Posterior cingulate gyrus (tissue), 11 donors: ENCODE data around the gene EMSY.
A peak's percentile ranks its signal among the peaks of the same experiment; 100 is the strongest.
"Not testable (repeated sequence)": the region's sequence is repeated elsewhere in the genome, so short reads cannot be mapped to it uniquely, and the experiment has no call there.

ENCODE experiments used
- DNase-seq, 10 donors: peaks; one replicate each; pipeline versions ENCODE4 v3.0.0 to v3.0.0-alpha.2; 2020 to 2021; ENCODE audit warnings: mixed read lengths in 3 of 10
- intact Hi-C: fragments of 100-400 bp; cut with DNase I; formaldehyde crosslinking; loops from one replicate; pipeline ENCODE4 v1.15.1; 2023

The EMSY gene

GRCh38 chr11:76559346-76559745, 114.5 kb downstream of the EMSY start:
- no peak for DNase-seq
- intact Hi-C loops, result no loop called here

GRCh38 chr11:76560219-76560618, 115.4 kb downstream of the EMSY start:
- no peak for DNase-seq

GRCh38 chr11:76561245-76561644, 116.4 kb downstream of the EMSY start:
- intact Hi-C loops, result no loop called here
- no peak for DNase-seq

More at GRCh38 chr11:76560219-76560618, 115.4 kb downstream of the EMSY start:
- intact Hi-C loops, result no loop called here

GRCh38 chr11:76562541-76562940, 117.7 kb downstream of the EMSY start:
- intact Hi-C loops, result no loop called here
- DNase-seq, result no peak

GRCh38 chr11:76564364-76564763, 119.5 kb downstream of the EMSY start:
- DNase-seq, result no peak
- intact Hi-C loops, result no loop called here

GRCh38 chr11:76566811-76567210, 122.0 kb downstream of the EMSY start:
- intact Hi-C loops, result no loop called here
- DNase-seq, result no peak

- no peak for DNase-seq
- intact Hi-C loops, result no loop called here
Observed at GRCh38 chr11:76567261-76567660, 122.4 kb downstream of the EMSY start.

GRCh38 chr11:76568139-76568538, 123.3 kb downstream of the EMSY start:
- no peak for DNase-seq
- intact Hi-C loops, result no loop called here

- DNase-seq, result no peak
- intact Hi-C loops, result no loop called here
Observed at GRCh38 chr11:76568621-76569020, 123.8 kb downstream of the EMSY start.

- DNase-seq, intact Hi-C loops: not testable (repeated sequence)
Observed at GRCh38 chr11:76572181-76572875, 127.5 kb downstream of the EMSY start.

- intact Hi-C loops, result no loop called here
- DNase-seq, result no peak
Observed at GRCh38 chr11:76574406-76574805, 129.6 kb downstream of the EMSY start.

GRCh38 chr11:76574879-76575278, 130.1 kb downstream of the EMSY start:
- intact Hi-C loops, result no loop called here
- no peak for DNase-seq

- DNase-seq, result no peak
Observed at GRCh38 chr11:76577226-76577920, 132.6 kb downstream of the EMSY start.

GRCh38 chr11:76577921-76578653, 133.3 kb downstream of the EMSY start:
- DNase-seq, result no peak
- intact Hi-C loops, result no loop called here

More at GRCh38 chr11:76577226-76577920, 132.6 kb downstream of the EMSY start:
- intact Hi-C loops, result no loop called here

GRCh38 chr11:76578654-76579055, 133.8 kb downstream of the EMSY start:
- intact Hi-C loops, result no loop called here
- DNase-seq, result no peak

- no peak for DNase-seq
- intact Hi-C loops, result no loop called here
Observed at GRCh38 chr11:76579056-76579751, 134.4 kb downstream of the EMSY start.

- intact Hi-C loops, result no loop called here
- no peak for DNase-seq
Observed at GRCh38 chr11:76579752-76580151, 134.9 kb downstream of the EMSY start.

GRCh38 chr11:76582471-76582870, 137.7 kb downstream of the EMSY start:
- intact Hi-C loops, result not testable (repeated sequence)
- peak in 1 of 10 donors; percentile 72 for DNase-seq

- intact Hi-C loops, result no loop called here
- no peak for DNase-seq
Observed at GRCh38 chr11:76587820-76588454, 143.1 kb downstream of the EMSY start.
